ENCODE measurements around the gene RPL29.
"Not testable (repeated sequence)": the region's sequence is repeated elsewhere in the genome, so short reads cannot be mapped to it uniquely, and the experiment has no call there.

The RPL29 gene

DNA sequence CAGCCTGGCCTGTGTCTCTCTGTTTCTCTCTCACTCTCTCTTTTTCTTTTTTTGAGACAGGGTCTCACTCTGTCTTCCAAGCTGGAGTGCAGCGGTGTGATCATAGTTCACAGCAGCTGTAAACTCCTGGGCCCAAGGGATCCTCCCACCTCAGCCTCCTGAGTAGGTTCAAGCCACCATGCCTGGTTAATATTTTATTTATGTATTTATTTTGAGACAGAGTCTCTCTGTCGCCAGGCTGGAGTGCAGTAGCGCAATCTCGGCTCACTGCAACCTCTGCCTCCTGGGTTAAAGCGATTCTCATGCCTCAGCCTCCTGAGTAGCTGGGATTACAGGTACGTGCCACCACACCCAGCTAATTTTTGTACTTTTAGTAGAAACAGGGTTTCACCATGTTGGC is 38.1 kb upstream of the RPL29 start:
- H3K27ac Mint-ChIP-seq; H3K4me1 Mint-ChIP-seq (ENCODE audit: low read depth); H3K9me3 Mint-ChIP-seq; H3K36me3 Mint-ChIP-seq (ENCODE audit: low read depth); H3K4me3 Mint-ChIP-seq; H3K27me3 Mint-ChIP-seq; intact Hi-C loops (cut with micrococcal nuclease): not testable (repeated sequence)

DNA sequence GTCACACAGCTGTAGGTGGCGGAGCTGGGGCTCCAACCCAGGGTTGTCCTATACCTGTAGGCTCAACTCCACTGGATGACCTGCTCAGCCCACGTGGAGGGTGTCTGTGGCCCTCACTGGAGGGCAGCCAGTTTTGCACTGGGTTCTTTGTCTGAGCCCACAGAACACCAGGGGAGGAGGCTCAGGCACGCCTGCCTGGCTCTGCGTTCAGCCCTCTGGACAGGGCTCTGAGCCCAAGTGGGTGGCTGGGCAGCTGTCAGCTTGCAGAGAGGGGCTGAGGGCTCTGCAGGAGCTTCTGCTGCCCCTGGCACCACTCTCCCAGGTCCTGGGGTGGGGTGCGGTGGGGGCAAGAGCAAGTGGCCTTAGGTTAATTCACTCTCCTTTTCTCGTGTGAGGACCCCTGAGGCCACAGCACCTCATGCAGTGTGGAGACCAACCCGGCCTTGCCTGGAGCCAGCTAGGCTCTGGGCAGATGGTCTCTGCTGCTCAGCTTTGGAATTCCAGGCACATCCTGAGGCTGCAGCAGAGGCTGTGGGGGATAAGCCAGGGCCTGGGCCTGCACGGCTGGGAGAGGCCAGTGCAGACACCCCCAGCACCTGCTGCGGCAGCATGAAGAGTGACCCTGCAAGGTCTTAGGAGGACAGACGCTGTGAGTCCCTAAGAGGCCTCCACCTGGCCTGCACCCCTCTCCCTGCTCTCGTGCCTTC is 37.2 kb upstream of the RPL29 start:
- peaks cover 7% of the 10 kb centered on the region for H3K4me1 Mint-ChIP-seq (ENCODE audit: low read depth)

DNA sequence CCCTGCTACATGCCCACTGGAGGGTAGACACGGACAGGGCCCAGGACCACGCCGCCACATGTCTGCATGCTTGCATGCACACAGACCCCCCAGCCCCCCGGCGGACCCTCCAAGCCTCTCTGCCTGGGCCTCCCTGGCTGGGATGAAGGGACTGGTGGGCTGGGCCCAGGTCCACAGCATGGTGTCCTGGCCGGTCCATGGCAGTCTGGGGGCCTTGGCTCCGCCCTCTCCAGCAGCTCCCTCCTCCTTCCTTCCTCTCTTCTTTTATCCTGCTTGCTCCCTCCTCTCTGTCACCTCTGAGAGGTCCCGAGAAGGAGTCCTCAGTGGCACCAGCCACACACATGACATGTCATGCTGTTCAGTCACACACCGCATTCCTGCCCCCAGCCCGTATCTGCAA is 36.2 kb upstream of the RPL29 start:
- no peaks in the 10 kb centered on the region for H3K36me3 Mint-ChIP-seq (ENCODE audit: low read depth)
- H3K9me3 Mint-ChIP-seq, result no peaks in the 10 kb centered on the region
- peaks cover 7% of the 10 kb centered on the region for H3K4me1 Mint-ChIP-seq (ENCODE audit: low read depth)
- intact Hi-C loops (cut with micrococcal nuclease), result no loop called here
- peaks cover 5% of the 10 kb centered on the region for H3K27me3 Mint-ChIP-seq
- H3K4me3 Mint-ChIP-seq, result no peak overlapping the region
- no peak overlapping the region for H3K27ac Mint-ChIP-seq

More for the DNA sequence above, 37.2 kb upstream of the RPL29 start:
- no peak overlapping the region for H3K27ac Mint-ChIP-seq
- intact Hi-C loops (cut with micrococcal nuclease), result no loop called here
- no peaks in the 10 kb centered on the region for H3K9me3 Mint-ChIP-seq
- H3K27me3 Mint-ChIP-seq, result peaks cover 5% of the 10 kb centered on the region
- no peaks in the 10 kb centered on the region for H3K36me3 Mint-ChIP-seq (ENCODE audit: low read depth)
- H3K4me3 Mint-ChIP-seq, result no peak overlapping the region

DNA sequence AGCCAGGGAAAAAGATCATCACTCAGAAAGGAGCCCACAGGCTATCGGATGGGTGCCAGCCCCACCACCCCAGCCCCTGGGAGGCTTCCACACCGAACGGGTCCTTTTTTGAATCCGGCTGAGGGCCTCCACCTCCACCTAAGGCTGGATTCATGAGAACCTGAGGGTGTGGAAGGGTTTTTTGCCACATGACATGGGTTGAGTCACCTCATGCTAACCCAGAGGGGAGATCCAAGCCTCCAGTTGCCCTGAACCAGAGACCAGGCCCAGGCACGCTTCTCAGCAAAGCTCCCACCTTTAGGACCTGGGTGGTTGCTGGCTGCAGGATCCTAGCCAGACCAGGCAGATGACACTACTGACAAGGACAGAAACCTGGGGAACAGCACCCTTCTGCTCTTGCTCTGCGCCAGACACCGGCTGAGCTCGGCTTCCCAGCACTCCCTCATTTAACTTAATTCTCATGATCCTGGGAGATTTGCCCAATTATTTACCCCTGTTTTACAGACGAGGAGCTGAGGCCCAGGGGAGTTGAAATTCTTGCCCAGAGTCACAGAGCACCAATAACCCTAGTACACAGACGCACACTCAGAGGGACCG is 35.1 kb upstream of the RPL29 start:
- Mint-ChIP-seq H3K27ac (no peak overlapping the region), H3K36me3 (ENCODE audit: low read depth) (no peaks in the 10 kb centered on the region), H3K27me3 (peaks cover 4% of the 10 kb centered on the region), H3K4me3 (no peak overlapping the region), H3K4me1 (ENCODE audit: low read depth) (peaks cover 7% of the 10 kb centered on the region), H3K9me3 (no peaks in the 10 kb centered on the region)
- intact Hi-C loops (cut with micrococcal nuclease), result no loop called here

DNA sequence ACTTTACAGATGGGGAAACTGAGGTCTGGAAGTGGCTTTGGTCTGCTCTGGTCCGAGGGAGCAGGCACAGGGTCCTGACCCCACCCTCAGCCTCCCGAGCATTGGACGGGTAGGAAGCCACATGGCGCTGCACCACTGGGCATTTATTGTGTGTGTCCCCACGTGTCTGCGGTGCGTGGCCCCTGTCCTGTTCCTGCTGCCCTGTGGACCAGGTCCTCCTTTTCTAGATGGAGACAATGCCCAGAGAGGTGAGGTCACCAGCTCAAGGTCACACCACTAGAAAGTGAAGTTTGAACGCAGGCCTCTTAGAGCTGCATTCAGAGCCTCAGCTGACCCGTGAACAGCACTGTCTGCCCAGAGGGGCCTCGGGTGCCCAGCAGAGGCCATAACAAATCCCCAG is 33.8 kb upstream of the RPL29 start:
- Mint-ChIP-seq H3K4me3 (no peak overlapping the region), H3K27me3 (peaks cover 4% of the 10 kb centered on the region), H3K9me3 (no peaks in the 10 kb centered on the region), H3K27ac (no peak overlapping the region), H3K4me1 (ENCODE audit: low read depth) (peaks cover 7% of the 10 kb centered on the region), H3K36me3 (ENCODE audit: low read depth) (no peaks in the 10 kb centered on the region)
- intact Hi-C loops (cut with micrococcal nuclease), result no loop called here

DNA sequence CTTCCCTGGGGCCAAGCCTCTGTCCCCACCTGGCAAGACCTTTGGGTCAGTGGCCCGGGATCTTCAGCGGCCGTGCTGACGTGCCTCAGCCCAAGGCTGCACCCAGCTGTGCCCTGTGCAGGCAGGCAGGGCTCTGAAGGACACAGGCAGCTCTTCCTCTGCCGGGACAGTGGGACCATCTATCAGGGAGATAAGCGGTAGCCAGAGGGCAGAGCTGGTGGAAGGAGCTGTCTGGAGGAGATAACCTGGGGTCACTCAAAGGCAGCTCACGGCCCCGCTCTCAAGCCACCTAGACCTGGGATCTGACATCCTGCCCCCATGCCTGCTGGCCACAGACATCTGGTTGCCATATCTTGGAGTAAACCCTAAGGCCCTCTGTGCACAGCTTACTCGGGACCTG is 33.4 kb upstream of the RPL29 start:
- Mint-ChIP-seq H3K9me3 (no peaks in the 10 kb centered on the region), H3K4me1 (ENCODE audit: low read depth) (peaks cover 7% of the 10 kb centered on the region), H3K36me3 (ENCODE audit: low read depth) (no peaks in the 10 kb centered on the region), H3K27me3 (peaks cover 4% of the 10 kb centered on the region), H3K4me3 (no peak overlapping the region), H3K27ac (no peak overlapping the region)
- intact Hi-C loops (cut with micrococcal nuclease), result no loop called here

DNA sequence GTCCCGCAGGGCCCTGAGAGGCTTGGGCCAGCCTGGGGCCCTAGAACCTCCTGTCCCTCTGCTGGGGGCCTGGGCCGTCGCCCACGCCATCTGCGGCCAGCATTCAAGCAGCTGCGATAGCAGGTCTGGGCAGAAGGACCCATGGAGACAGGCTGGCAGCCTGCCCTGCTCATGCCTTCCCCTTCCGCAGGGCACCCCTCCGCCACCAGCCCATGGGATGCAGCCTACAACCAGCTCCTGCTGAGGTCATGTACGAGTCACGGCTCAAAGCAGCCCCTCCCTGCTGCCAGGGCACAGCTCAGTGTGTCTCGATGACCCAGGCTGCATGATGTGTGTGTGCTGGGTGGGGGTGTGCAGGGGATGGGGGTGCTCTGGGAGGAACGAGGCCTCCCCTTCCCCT is 32.9 kb upstream of the RPL29 start:
- H3K27me3 Mint-ChIP-seq, result peaks cover 4% of the 10 kb centered on the region
- H3K4me3 Mint-ChIP-seq, result no peak overlapping the region
- H3K9me3 Mint-ChIP-seq, result no peaks in the 10 kb centered on the region
- H3K36me3 Mint-ChIP-seq (ENCODE audit: low read depth), result no peaks in the 10 kb centered on the region
- H3K4me1 Mint-ChIP-seq (ENCODE audit: low read depth), result peaks cover 7% of the 10 kb centered on the region
- no peak overlapping the region for H3K27ac Mint-ChIP-seq
- intact Hi-C loops (cut with micrococcal nuclease), result no loop called here

DNA sequence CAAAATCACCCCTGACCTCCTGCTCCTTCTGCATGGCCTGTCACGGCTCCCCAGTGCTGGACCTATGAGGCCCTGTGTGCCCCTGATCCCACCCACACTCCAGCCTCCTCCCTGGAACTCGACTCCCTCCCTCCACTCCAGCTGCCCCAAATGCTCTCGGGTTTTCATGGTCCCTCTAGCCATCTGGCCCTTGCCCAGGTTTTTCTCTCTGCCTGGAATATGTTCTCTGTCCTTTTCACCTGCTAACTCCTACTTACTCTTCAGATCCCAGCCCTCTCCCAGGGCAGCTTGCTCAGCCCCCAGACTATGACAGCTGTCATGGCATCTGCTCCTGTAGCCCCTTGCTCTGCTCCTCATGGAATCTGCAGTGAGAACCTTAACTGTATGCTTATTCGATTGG is 30.3 kb upstream of the RPL29 start:
- Mint-ChIP-seq H3K27ac (no peak overlapping the region), H3K27me3 (peaks cover 5% of the 10 kb centered on the region), H3K4me1 (ENCODE audit: low read depth) (peaks cover 6% of the 10 kb centered on the region), H3K36me3 (ENCODE audit: low read depth) (no peaks in the 10 kb centered on the region), H3K9me3 (no peaks in the 10 kb centered on the region), H3K4me3 (no peak overlapping the region)
- intact Hi-C loops (cut with micrococcal nuclease), result no loop called here

DNA sequence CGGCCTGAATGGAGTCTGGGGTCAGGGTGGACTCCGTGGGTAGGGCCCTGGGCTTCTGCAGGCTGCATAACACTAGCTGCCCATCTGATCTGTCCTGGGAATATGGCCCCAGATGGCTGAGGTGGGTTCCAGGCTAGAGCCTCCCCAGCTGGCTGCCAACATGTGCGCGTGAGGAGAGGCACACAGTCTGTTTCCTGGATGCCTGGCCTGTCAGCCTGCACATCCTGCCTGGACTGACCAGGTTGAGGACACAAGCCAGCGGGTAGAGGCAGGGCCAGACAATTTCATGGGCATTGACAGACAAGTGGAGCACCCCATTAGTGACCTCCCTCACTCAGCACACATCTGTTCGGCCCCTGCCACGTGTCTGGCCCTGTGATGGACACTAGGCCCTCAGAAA is 29.8 kb upstream of the RPL29 start:
- peaks cover 6% of the 10 kb centered on the region for H3K4me1 Mint-ChIP-seq (ENCODE audit: low read depth)
- no peak overlapping the region for H3K4me3 Mint-ChIP-seq
- H3K9me3 Mint-ChIP-seq, result no peaks in the 10 kb centered on the region
- H3K27me3 Mint-ChIP-seq, result peaks cover 5% of the 10 kb centered on the region
- no peaks in the 10 kb centered on the region for H3K36me3 Mint-ChIP-seq (ENCODE audit: low read depth)
- intact Hi-C loops (cut with micrococcal nuclease), result no loop called here
- no peak overlapping the region for H3K27ac Mint-ChIP-seq

DNA sequence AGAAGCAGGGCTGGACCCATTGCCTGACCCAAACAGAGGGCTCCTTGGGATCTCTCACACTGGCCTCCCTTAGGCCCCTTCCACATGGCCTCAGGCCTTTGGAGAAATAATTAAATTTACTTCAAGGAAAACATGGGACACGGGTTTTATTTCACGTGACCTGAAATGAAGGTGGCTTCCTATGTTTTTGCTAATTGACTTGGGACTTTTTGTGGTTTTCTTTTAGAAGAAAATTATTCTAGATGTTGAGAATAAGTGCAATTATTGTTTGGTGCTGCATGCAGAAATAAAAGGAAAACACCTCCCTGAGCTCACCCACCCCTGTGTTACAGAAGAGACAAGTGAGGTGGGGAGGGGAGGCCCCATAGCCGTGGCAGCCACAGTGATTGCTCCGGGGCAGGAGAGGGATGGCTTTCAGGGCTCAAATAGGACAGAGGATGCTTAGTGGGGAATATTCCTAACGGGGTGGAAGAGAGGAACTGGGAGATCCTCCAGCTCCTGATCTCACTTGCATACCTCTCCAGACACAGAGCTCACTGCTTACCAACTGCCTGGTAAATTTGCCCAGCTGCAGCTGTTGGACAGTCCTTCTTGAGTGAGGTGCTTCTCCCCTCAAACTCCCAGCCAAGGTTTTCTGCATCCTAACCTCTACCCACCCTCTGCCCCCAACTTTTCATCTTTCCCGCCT is 29.2 kb upstream of the RPL29 start:
- H3K4me3 Mint-ChIP-seq, result no peak overlapping the region
- peaks cover 5% of the 10 kb centered on the region for H3K27me3 Mint-ChIP-seq
- H3K27ac Mint-ChIP-seq, result no peak overlapping the region
- H3K36me3 Mint-ChIP-seq (ENCODE audit: low read depth), result no peaks in the 10 kb centered on the region
- no peaks in the 10 kb centered on the region for H3K9me3 Mint-ChIP-seq
- intact Hi-C loops (cut with micrococcal nuclease), result no loop called here
- peaks cover 6% of the 10 kb centered on the region for H3K4me1 Mint-ChIP-seq (ENCODE audit: low read depth)

DNA sequence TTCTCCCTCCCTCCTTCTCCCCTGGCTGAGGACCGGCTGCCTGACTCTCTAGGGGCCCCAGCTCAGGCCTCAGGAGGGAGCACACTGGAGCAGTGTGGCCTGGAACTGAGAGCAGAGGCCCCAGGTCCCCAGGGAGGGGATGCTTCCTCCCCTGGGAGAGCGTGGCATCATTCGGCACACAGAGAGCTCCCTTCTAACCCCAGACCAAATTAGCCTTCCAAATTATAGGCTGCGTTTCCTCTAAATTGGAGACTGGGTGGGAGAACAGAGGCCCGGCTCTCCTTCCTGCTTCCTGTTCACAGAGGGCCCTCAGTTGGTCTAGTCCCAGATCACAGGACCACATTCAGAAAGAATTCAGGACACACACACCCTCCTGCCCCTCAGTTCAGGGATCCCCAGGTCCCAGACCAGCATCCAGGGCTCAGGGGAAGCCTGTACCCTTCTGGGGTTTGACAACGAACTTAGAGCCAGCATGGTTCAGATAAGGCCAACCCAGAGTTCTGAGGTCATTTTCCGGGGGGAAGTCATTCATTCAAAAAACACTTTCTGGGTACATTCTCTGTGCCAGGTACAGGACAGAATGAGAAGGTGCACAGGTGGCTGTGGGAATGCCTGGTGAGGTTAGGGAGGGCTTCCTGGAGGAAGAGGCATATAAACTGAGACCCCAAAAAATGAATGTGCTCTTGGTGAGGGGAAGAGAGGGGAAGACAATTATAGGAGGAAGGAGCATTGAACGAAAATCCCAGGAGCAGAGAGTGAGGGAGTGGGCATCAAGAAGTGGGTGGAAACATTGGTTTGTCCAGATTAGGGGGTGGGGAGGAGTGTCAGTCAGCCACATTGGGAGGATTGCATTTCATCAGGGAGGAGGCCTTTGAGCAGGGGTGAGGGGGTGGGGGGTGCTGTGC is 28.4 kb upstream of the RPL29 start:
- no peak overlapping the region for H3K27ac Mint-ChIP-seq

DNA sequence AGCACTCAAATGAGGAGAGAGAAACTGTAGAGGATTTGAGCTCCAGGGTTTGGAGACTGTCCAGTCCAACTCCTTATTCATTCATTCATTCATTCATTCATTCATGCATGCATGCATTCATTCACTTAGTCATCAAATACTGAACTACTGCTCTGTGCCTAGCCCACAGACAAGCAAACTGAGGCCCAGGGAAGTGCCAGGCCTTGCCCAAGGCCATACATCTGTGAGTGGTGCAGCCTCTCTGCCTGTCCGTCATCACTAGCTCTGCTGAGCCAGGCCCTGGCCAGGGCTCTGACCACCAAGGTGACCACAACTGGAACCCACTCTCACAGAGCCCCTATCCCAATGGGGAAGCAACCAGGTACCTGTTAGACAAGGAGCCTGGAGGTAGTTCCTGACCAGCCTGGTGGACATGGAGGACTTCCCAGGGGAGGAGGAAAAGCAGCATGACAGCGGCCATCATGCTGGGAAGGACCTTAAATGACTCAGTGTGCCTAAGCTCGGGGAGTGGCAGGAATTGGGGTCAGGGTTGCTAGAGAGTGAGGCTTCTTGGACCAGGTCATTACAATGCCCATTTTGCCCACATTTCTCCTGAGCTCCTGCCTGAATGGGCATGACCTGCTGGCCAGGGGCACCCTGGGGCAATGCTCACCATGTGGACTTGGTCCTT is 27.5 kb upstream of the RPL29 start:
- intact Hi-C loops (cut with micrococcal nuclease), result no loop called here
- Mint-ChIP-seq H3K27me3 (peaks cover 4% of the 10 kb centered on the region), H3K36me3 (ENCODE audit: low read depth) (no peaks in the 10 kb centered on the region), H3K9me3 (no peaks in the 10 kb centered on the region), H3K4me1 (ENCODE audit: low read depth) (peaks cover 6% of the 10 kb centered on the region), H3K4me3 (no peak overlapping the region), H3K27ac (no peak overlapping the region)

More for the DNA sequence above, 28.4 kb upstream of the RPL29 start:
- H3K27me3 Mint-ChIP-seq, result peaks cover 5% of the 10 kb centered on the region
- H3K9me3 Mint-ChIP-seq, result no peaks in the 10 kb centered on the region
- intact Hi-C loops (cut with micrococcal nuclease), result no loop called here
- H3K4me3 Mint-ChIP-seq, result no peak overlapping the region
- no peaks in the 10 kb centered on the region for H3K36me3 Mint-ChIP-seq (ENCODE audit: low read depth)
- peaks cover 6% of the 10 kb centered on the region for H3K4me1 Mint-ChIP-seq (ENCODE audit: low read depth)

DNA sequence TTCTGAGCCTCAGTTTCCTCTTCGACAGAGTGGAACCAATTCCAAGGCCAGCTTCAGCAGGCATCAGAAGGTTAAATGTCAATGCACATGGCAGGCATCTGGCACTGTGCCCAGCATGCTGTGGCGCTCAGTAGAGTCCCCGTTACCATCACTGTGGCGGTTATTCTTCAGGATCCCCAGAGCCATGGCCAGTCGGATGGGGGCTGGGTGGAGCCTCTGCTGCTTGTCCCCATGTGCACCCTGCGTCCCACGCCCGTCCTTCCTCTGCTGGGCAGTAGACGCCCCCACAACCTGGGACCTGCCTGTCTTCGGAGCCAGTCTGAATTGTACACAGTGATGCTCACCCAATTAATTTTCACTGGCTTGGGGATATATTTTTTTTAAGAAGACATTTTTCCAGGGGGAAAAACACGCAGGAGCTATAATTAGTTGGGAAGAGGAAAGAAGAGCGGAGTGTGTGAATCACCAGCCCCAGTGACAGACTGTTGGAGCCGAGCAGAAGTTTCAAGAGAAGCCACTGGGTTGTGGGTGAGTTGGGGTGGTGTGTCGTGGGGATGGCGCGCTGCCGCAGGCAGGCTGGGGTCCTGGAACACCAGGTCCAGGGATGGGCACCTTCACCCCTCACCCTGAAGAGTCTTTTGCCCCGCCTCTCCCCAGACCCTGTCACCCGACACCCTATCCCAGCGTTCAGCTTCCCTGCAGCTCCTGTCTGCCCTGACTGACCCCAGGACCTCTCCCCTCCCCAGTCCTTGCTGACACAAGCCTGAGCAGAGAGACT is 26.8 kb upstream of the RPL29 start:
- no peak overlapping the region for H3K4me3 Mint-ChIP-seq
- H3K36me3 Mint-ChIP-seq (ENCODE audit: low read depth), result no peaks in the 10 kb centered on the region
- intact Hi-C loops (cut with micrococcal nuclease), result no loop called here
- H3K27ac Mint-ChIP-seq, result no peak overlapping the region
- H3K4me1 Mint-ChIP-seq (ENCODE audit: low read depth), result peaks cover 6% of the 10 kb centered on the region
- H3K27me3 Mint-ChIP-seq, result peaks cover 1% of the 10 kb centered on the region
- H3K9me3 Mint-ChIP-seq, result no peaks in the 10 kb centered on the region

Measured in dendritic cell treated with granulocyte-macrophage colony-stimulating factor and Interleukin-4, amounts not matched to agents 40 ng/mL and 50 ng/mL, for 4 days (primary cell).